SU-DHL-6 (cell line): Measurements from ENCODE around the gene B3GAT1.

Experiments used
- H2AFZ ChIP-seq: fragments of 200-600 bp; sonication (generic); 2 replicates; pipeline ENCODE4 v1.6.1; 2014; ENCODE audit warnings: low read depth, mild to moderate bottlenecking, moderate library complexity, mixed read lengths, antibody characterized with exemption, low read length; ENCODE audit not compliant: severe bottlenecking
- H3F3A ChIP-seq: fragments of 200-600 bp; shearing (Covaris generic); 2 replicates; pipeline ENCODE4 v1.6.0; 2016; ENCODE audit warnings: antibody characterized with exemption, mild to moderate bottlenecking; ENCODE audit not compliant: insufficient read depth
- H3K27ac ChIP-seq: fragments of 200-600 bp; sonication (generic); 2 replicates; pipeline ENCODE4 v1.5.1; 2016; ENCODE audit warnings: low read depth, mild to moderate bottlenecking, low read length, moderate library complexity, mixed read lengths
- H3K27me3 ChIP-seq: fragments of 200-600 bp; sonication (generic), shearing (Covaris generic); 2 replicates; pipeline ENCODE4 v1.6.0; 2014; ENCODE audit warnings: mild to moderate bottlenecking, low read length
- H3K36me3 ChIP-seq: fragments of 200-600 bp; sonication (generic); 2 replicates; pipeline ENCODE4 v1.6.1; 2014; ENCODE audit warnings: mild to moderate bottlenecking, low read length, mixed read lengths
- H3K4me2 ChIP-seq: fragments of 300-600, 200-600 bp; shearing (Covaris generic), sonication (generic); 2 replicates; pipeline ENCODE4 v1.6.0; 2014; ENCODE audit warnings: low read length, low read depth, mild to moderate bottlenecking; ENCODE audit not compliant: poor library complexity, severe bottlenecking
- H3K4me3 ChIP-seq: fragments of 200-600 bp; sonication (generic); 2 replicates; pipeline ENCODE4 v1.5.1; 2014; ENCODE audit warnings: antibody characterized with exemption, low read length, mild to moderate bottlenecking, mixed read lengths; ENCODE audit not compliant: insufficient read depth, poor library complexity, severe bottlenecking
- H3K79me2 ChIP-seq: fragments of 200-600 bp; sonication (generic); 2 replicates; pipeline ENCODE4 v1.6.1; 2014; ENCODE audit warnings: mild to moderate bottlenecking, low read length, moderate library complexity; ENCODE audit not compliant: insufficient read depth
- H3K9ac ChIP-seq: fragments of 200-600 bp; sonication (generic); 2 replicates; pipeline ENCODE4 v1.7.0; 2014; ENCODE audit warnings: mild to moderate bottlenecking, low read length
- H3K9me2 ChIP-seq: fragments of 200-600 bp; sonication (generic); replicated peaks from 2 replicates; pipeline ENCODE4 v1.6.1; 2014; ENCODE audit warnings: low read length; ENCODE audit not compliant: insufficient read depth
- H3K9me3 ChIP-seq: fragments of 200-600 bp; sonication (generic); 2 replicates; pipeline ENCODE4 v1.6.1; 2014; ENCODE audit warnings: low read length, mixed read lengths; ENCODE audit not compliant: insufficient read depth
- H4K20me1 ChIP-seq: fragments of 200-600 bp; sonication (generic); 2 replicates; pipeline ENCODE4 v1.6.1; 2014; ENCODE audit warnings: low read depth, mild to moderate bottlenecking, antibody characterized with exemption, low read length, moderate library complexity, mixed read lengths
- EZH2phosphoT487 ChIP-seq: fragments of 200-600 bp; sonication (generic), shearing (Covaris generic); conservative IDR thresholded peaks from 2 replicates; pipeline ENCODE4 v1.6.1; 2018; ENCODE audit warnings: mild to moderate bottlenecking, antibody characterized with exemption, low read length, moderate library complexity, mixed read lengths
- TF ChIP-seq, protein P1 (sequence below): fragments of 200-600 bp; sonication (generic); IDR thresholded peaks from one replicate; pipeline ENCODE4 v1.5.1; 2017; ENCODE audit warnings: antibody characterized with exemption, mild to moderate bottlenecking, low read length, moderate library complexity; ENCODE audit not compliant: insufficient read depth, poor library complexity, severe bottlenecking

Gene B3GAT1

DNA sequence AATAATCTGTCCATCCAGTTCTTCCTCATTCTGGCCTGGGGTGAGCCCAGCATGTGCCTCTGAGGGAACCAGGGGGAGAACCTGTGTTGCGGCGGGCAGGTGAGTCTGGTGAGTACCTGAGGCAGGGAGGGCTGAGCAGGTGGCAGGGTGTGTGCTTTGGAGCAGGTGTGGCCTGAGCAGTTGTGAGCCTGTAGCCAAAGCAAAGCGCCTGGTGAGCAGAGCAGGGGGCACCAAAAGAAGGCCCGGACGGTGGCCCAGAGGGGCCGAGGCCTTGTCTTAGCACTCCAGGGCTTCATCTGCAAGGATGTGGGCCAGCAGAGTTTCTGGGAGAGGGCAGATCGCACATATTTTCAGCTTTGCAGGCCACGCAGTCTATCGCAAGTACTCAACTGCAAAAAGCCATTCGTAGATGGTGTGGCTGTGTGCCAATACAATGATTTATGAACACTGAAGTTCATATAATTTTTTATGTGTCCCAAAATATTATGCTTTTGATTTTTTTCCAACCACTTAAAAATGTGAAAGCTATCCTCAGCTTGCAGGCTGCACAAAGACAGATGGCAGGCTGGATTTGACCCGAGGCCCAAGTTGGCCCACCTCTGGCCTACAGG, 71.6 kb downstream of the B3GAT1 start:
- Histone ChIP-seq H3K4me2 (no peak overlapping the region), H3K4me3 (no peak overlapping the region), H3K79me2 (no peaks in the 10 kb centered on the region), H3K36me3 (no peaks in the 10 kb centered on the region), H4K20me1 (no peaks in the 10 kb centered on the region), H3K27me3 (no peaks in the 10 kb centered on the region), H3K27ac (no peak overlapping the region), H3K9ac (no peak overlapping the region), H3F3A (no peaks in the 10 kb centered on the region), H3K9me2 (no peaks in the 10 kb centered on the region), H2AFZ (no peak overlapping the region), H3K9me3 (no peaks in the 10 kb centered on the region)
- no peak for TF ChIP-seq EZH2phosphoT487
- TF ChIP-seq, protein P1, sequence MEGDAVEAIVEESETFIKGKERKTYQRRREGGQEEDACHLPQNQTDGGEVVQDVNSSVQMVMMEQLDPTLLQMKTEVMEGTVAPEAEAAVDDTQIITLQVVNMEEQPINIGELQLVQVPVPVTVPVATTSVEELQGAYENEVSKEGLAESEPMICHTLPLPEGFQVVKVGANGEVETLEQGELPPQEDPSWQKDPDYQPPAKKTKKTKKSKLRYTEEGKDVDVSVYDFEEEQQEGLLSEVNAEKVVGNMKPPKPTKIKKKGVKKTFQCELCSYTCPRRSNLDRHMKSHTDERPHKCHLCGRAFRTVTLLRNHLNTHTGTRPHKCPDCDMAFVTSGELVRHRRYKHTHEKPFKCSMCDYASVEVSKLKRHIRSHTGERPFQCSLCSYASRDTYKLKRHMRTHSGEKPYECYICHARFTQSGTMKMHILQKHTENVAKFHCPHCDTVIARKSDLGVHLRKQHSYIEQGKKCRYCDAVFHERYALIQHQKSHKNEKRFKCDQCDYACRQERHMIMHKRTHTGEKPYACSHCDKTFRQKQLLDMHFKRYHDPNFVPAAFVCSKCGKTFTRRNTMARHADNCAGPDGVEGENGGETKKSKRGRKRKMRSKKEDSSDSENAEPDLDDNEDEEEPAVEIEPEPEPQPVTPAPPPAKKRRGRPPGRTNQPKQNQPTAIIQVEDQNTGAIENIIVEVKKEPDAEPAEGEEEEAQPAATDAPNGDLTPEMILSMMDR: no peak

- Histone ChIP-seq H3K9ac (no peak overlapping the region), H2AFZ (no peak overlapping the region), H3K4me2 (no peak overlapping the region), H3K27me3 (no peaks in the 10 kb centered on the region), H3K4me3 (no peak overlapping the region), H3K9me3 (no peaks in the 10 kb centered on the region), H3F3A (no peaks in the 10 kb centered on the region), H3K27ac (no peak overlapping the region), H3K36me3 (no peaks in the 10 kb centered on the region), H3K9me2 (no peaks in the 10 kb centered on the region), H4K20me1 (no peaks in the 10 kb centered on the region), H3K79me2 (no peaks in the 10 kb centered on the region)
- no peak for TF ChIP-seq EZH2phosphoT487
These were observed 72.3 kb downstream of the B3GAT1 start for GRCh38 chr11:134339756-134340155.

- Histone ChIP-seq H3K27ac (no peak overlapping the region), H3K4me2 (no peak overlapping the region), H3K9me2 (no peaks in the 10 kb centered on the region), H4K20me1 (no peaks in the 10 kb centered on the region), H3K36me3 (no peaks in the 10 kb centered on the region), H3K27me3 (no peaks in the 10 kb centered on the region), H3K4me3 (no peak overlapping the region), H3F3A (no peaks in the 10 kb centered on the region), H2AFZ (no peak overlapping the region), H3K79me2 (no peaks in the 10 kb centered on the region), H3K9ac (no peak overlapping the region), H3K9me3 (no peaks in the 10 kb centered on the region)
- TF ChIP-seq, protein P1: no peak
- TF ChIP-seq EZH2phosphoT487: no peak
These were observed 73.4 kb downstream of the B3GAT1 start for GRCh38 chr11:134338654-134339053.

DNA sequence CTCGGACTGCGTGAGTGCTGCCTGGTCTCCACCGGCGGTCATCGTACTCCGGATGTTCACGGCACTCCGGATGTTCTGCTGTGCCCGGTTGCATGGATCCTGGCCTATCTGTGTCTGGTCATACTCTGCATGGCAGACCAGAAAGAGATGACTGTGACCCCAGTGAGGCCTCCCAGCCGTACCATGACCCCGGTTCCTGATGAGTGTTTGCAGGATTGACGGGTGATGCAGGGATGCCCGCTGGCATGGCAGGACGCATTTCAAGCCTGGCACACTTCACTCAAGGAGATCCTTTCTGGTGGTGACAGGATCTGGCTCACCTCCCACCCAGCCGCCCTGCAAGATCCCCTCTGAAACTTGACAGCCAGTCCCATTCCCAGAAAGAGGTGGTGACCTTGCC, 74.0 kb downstream of the B3GAT1 start:
- no peak overlapping the region for H3K27ac ChIP-seq
- H3K27me3 ChIP-seq: no peaks in the 10 kb centered on the region
- H3F3A ChIP-seq: no peaks in the 10 kb centered on the region
- no peaks in the 10 kb centered on the region for H3K9me3 ChIP-seq
- H3K4me2 ChIP-seq: no peak overlapping the region
- H4K20me1 ChIP-seq: no peaks in the 10 kb centered on the region
- H3K4me3 ChIP-seq: no peak overlapping the region
- no peak overlapping the region for H3K9ac ChIP-seq
- no peaks in the 10 kb centered on the region for H3K36me3 ChIP-seq
- TF ChIP-seq EZH2phosphoT487: no peak
- TF ChIP-seq, protein P1: no peak
- H2AFZ ChIP-seq: no peak overlapping the region
- H3K79me2 ChIP-seq: no peaks in the 10 kb centered on the region
- H3K9me2 ChIP-seq: no peaks in the 10 kb centered on the region
